ENCODE results near the gene PROX1. TPM values are rescaled to one million over a fixed set of nuclear protein-coding genes. Genes with fewer than 3 reads are reported as not detected.

Gene PROX1
- total RNA-seq (2021; fragmentation: NEBNext Ultra II Directional; extraction: Animal tissue kit (Norgen Biotek cat#: 25700)), result 1.5 and 2.0 TPM in 2 replicates
- 0.30 and 0.82 TPM in 2 replicates for polyA plus RNA-seq (2011; rRNA removed)
- polyA plus RNA-seq (2011; cell fraction: cytosol; rRNA removed), result 0.30 TPM
- 0.80 TPM for polyA plus RNA-seq (2011; cell fraction: nucleus; rRNA removed)
- 0.33 to 0.96 TPM (median 0.75 TPM) in 4 replicates for polyA plus RNA-seq (2012, experiment 1 of 2)
- 0.45 TPM for polyA plus RNA-seq (2012, experiment 2 of 2)
- 0.32 TPM for polyA plus RNA-seq (2013, experiment 1 of 2)
- polyA plus RNA-seq (2013, experiment 2 of 2), result 0.40 TPM
- polyA minus RNA-seq (2011; rRNA and poly(A)+ RNA removed), result 0.54 and 2.3 TPM in 2 replicates
- polyA minus RNA-seq (2011; cell fraction: cytosol; rRNA and poly(A)+ RNA removed), result 1.0 TPM
- polyA minus RNA-seq (2011; cell fraction: nucleus; rRNA and poly(A)+ RNA removed), result 3.6 TPM
- long read RNA-seq, experiment 1, result 0 reads
- long read RNA-seq, experiment 2, result 0 reads

GRCh38 chr1:213987927-213988506, at the start of gene PROX1:
Gene PROX1, plus strand, starts transcription at chr1:213987973. Its CDS starts 8,563 bp downstream, at chr1:213996536.
- no peak within 1 kb of the TSS for H3K14ac ChIP-seq (ENCODE audit: insufficient read length)
- FAIRE-seq, result no peak
- no peak within 1 kb of the TSS; the same call in 1 of the 2 replicates for H3K27ac ChIP-seq (ENCODE audit: low read depth, low read length)
- TF ChIP-seq EGR1 (IDR thresholded peaks at IDR 0.05; ENCODE audit: borderline replicate concordance, low read depth, low read length), result 0 out of 2 replicates have a peak, but pooled peaks have one; percentile 12
- TF ChIP-seq RFX5 (IDR thresholded peaks at IDR 0.05; ENCODE audit: borderline replicate concordance, low read depth, low read length), result no peak
- no peak for TF ChIP-seq GTF2F1 (IDR thresholded peaks at IDR 0.05; ENCODE audit: borderline replicate concordance, low read depth, low read length)
- peak; percentile 75 for TF ChIP-seq CTBP2 (IDR thresholded peaks at IDR 0.05; ENCODE audit: borderline replicate concordance, insufficient read depth, insufficient read length, low read length)
- no peak; the same call in 1 of the 2 replicates for TF ChIP-seq CREB1 (IDR thresholded peaks at IDR 0.05)
- 0 out of 2 replicates have a peak, but pooled peaks have one; percentile 43 for TF ChIP-seq PHF8 (conservative IDR thresholded peaks at IDR 0.05; ENCODE audit: low read depth, low read length)
- no peak for TF ChIP-seq CEBPB (IDR thresholded peaks at IDR 0.05; ENCODE audit: low read depth, low read length)
- TF ChIP-seq BRCA1 (IDR thresholded peaks at IDR 0.05; ENCODE audit: low read depth, low read length), result no peak
- TF ChIP-seq RXRA (IDR thresholded peaks at IDR 0.05; ENCODE audit: insufficient read depth, low read depth, low read length), result no peak
- TF ChIP-seq HDAC2 (IDR thresholded peaks at IDR 0.05; ENCODE audit: borderline replicate concordance in 1 of 2, low read depth in 2 of 2, low read length in 2 of 2), result peak in 1 of 2 experiments; percentile 3; a peak in 1 of 4 replicates

More at GRCh38 chr1:213987927-213988506, at the start of gene PROX1:
- Histone ChIP-seq H3K79me2 (ENCODE audit: control insufficient read depth in 1 of 2, insufficient read depth in 2 of 2, low read length in 2 of 2) (no peaks in the 10 kb centered on the region), H2BK15ac (ENCODE audit: low read length) (no peak within 1 kb of the TSS), H3K4ac (replicated peaks; ENCODE audit: insufficient read length, low read depth, low read length) (no peak within 1 kb of the TSS), H2BK120ac (replicated peaks; ENCODE audit: low read depth, low read length) (no peak within 1 kb of the TSS), H3K18ac (ENCODE audit: extremely low read depth, low read length) (peak within 1 kb of the TSS; percentile 56; the same call in 1 of the 2 replicates), H3K9ac (replicated peaks in 1 of 4; ENCODE audit: extremely low read depth in 1 of 4, low read depth in 3 of 4, low read length in 3 of 4) (no peak within 1 kb of the TSS; a peak in 1 of 7 replicates), H4K5ac (ENCODE audit: insufficient read length, low read depth, low read length) (no peak within 1 kb of the TSS), H3K79me1 (ENCODE audit: low read depth, low read length) (no peaks in the 10 kb centered on the region), H4K20me1 (replicated peaks in 1 of 2; ENCODE audit: control insufficient read depth in 1 of 2, insufficient read depth in 2 of 2, low read length in 2 of 2) (peaks cover 7 to 13% of the 10 kb centered on the region in 2 experiments), H3K23me2 (ENCODE audit: low read depth, low read length) (peaks cover 29% of the 10 kb centered on the region), H2BK5ac (ENCODE audit: low read depth, low read length) (peak within 1 kb of the TSS; percentile 38; the same call in 1 of the 2 replicates), H2AK5ac (ENCODE audit: low read depth, low read length) (no peak within 1 kb of the TSS), H3K4me2 (ENCODE audit: insufficient read depth in 1 of 2, low read depth in 2 of 2, low read length in 2 of 2) (peak within 1 kb of the TSS; percentile 89 to 95), H2BK12ac (ENCODE audit: low read depth, low read length) (peak within 1 kb of the TSS; percentile 55; the same call in 1 of the 2 replicates), H3K9me3 (ENCODE audit: insufficient read depth in 2 of 2, low read depth in 1 of 2, low read length in 1 of 2) (no peaks in the 10 kb centered on the region), H2BK20ac (ENCODE audit: low read length) (peak within 1 kb of the TSS; percentile 48; the same call in 1 of the 2 replicates), H4K91ac (replicated peaks; ENCODE audit: insufficient read length, low read length) (no peak within 1 kb of the TSS), H3K23ac (ENCODE audit: insufficient read length) (no peak within 1 kb of the TSS), H3K56ac (replicated peaks; ENCODE audit: insufficient read length, low read depth, low read length) (no peak within 1 kb of the TSS), H3K4me3 (ENCODE audit: extremely low read depth in 1 of 4, insufficient read depth in 2 of 4, low read depth in 3 of 4, low read length in 4 of 4) (peak within 1 kb of the TSS; percentile 55 to 85 (median 69)), H3K4me1 (replicated peaks in 1 of 4; ENCODE audit: control insufficient read depth in 3 of 4, insufficient read depth in 4 of 4, low read length in 3 of 4) (peaks cover 21 to 42% (median 27%) of the 10 kb centered on the region in 4 experiments), H4K8ac (ENCODE audit: extremely low read depth, insufficient read depth, low read length) (no peak within 1 kb of the TSS), H3K36me3 (ENCODE audit: control insufficient read depth in 2 of 4, insufficient read depth in 4 of 4, low read length in 3 of 4) (no peaks in the 10 kb centered on the region), H2AFZ (ENCODE audit: low read length) (peak within 1 kb of the TSS; percentile 58; the same call in 1 of the 2 replicates), H3K27me3 (replicated peaks in 1 of 4; ENCODE audit: control insufficient read depth in 3 of 4, extremely low read depth in 1 of 4, insufficient read depth in 3 of 4, low read length in 3 of 4) (peaks cover 32 to 66% (median 61%) of the 10 kb centered on the region in 4 experiments)
- ChIA-PET POLR2A (ENCODE audit: partially characterized antibody) (interaction anchor here (0.5 to 2.6 kb wide), 3 partner anchors 9 to 176 kb away, joined by 3 to 13 read pairs (median 4); no protein-coding TSS in a partner anchor), CTCF (ENCODE audit: partially characterized antibody) (interaction anchor here (0.8 to 1.1 kb wide), 7 partner anchors 10 to 400 kb away, joined by 3 to 4 read pairs (median 3); no protein-coding TSS in a partner anchor)
- 3% methylated on average over 23 of the region's 29 CpGs; no CpG with 5 or more reads in 1 of the 2 experiments for WGBS, 2 experiments (ENCODE audit: extremely low coverage in 1 of 2, insufficient coverage in 1 of 2, insufficient read length in 1 of 2, insufficient replicate concordance in 2 of 2, low coverage in 1 of 2, low lambda C conversion rate in 2 of 2, missing lambda C conversion rate in 1 of 2)
- DNase-seq (ENCODE audit: low read depth in 1 of 2, low spot score in 2 of 2), result no peak
